ENCODE measurements around the gene BEST1.

GRCh38 chr11:61907282-61907681 lies 42.9 kb upstream of the BEST1 start:
- TF ChIP-seq CTCF (IDR thresholded peaks at IDR 0.05): no peak
- no peak for TF ChIP-seq POLR2A (IDR thresholded peaks at IDR 0.05)
